DLD1 (cell line): ENCODE measurements around the gene PERCC1.
"Not testable (repeated sequence)": the region's sequence is repeated elsewhere in the genome, so short reads cannot be mapped to it uniquely, and the experiment has no call there.

Experiments
- in situ Hi-C: cut with HindIII; loops from 2 replicates; pipeline ENCODE4 v1.10.0; 2017; ENCODE audit warnings: low sequenced_read_pairs

Gene PERCC1

DNA sequence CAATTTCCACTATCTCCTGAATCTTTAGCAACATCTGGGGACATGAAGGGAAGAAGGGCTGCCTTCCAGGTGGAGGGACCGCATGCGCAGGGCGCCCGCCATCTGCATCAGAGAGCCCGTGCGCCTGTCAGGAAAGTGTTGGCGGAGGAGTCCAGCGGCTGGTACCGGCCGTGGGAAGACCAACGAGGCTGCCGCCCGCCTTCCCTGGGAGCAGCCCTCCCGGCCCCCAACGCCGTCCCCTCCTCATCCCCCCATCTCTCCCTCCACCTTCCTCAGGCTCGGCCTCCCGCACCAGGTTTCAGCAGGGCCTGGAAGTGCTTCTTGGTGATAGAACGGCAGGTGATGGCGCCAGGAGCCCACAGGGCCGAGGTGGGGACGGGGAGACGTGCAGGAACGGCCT lies 35.2 kb downstream of the PERCC1 start:
- in situ Hi-C loops = no loop called here

DNA sequence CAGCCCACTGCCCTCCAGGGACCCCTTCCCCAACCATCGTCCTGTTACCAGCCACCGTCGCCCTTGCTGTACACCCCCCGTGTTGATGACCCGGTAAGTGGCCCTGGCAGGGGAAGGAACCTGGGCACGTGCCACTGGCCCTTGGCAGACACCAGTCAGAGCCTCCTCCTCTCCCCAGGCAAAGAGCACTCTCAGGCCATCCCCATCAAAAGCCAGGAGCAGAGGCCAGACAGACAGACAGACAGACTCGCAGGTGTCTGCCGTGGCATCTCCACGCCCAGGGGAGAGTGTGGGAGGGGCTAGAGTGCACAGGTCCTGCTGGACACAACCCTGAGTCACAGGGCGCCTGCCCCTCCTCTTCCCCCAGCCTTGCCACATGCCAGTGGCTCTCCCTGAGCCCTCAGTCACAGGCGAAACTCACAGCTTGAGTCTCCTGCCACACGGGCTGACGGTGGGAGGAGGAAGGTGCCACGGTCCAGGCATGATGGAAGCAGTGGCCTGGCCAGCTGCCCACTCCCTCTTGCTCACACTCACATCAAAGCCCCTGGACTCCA lies 36.2 kb downstream of the PERCC1 start:
- in situ Hi-C loops = no loop called here

DNA sequence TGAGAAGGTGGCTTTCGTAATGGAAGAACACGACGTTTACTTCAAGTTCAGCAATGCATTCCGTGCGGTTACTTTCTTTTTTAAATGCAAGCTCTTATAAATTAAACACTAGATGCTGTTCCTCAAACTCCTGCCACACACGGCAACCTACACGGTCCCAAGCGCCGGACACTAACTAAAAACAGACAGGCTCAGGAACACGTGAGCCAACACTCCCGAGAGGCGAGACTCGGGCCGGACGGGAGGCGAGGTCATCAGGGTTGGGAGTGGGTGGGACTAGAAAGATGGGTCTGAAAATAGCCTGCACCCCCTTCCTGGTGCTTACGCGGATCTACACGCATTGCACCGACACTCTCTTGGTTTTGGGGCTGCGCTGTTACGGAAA lies 37.5 kb downstream of the PERCC1 start:
- in situ Hi-C loops = no loop called here

DNA sequence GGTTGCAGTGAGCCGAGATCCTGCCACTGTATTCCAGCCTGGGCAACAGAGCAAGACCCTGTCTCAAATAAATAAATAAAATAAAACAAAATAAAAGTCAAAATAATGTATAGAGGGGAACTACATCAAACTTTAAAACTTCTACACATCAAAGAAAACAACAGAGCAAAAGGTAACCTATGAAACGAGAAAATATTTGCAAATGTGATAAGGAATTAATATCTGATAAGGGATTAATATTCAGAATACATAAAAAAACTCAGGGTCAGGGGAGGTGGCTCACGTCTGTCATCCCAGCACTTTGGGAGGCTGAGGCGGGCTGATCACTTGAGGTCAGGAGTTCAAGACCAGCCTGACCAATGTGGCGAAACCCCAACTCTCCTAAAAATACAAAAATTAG lies 38.3 kb downstream of the PERCC1 start:
- in situ Hi-C loops = not testable (repeated sequence)

DNA sequence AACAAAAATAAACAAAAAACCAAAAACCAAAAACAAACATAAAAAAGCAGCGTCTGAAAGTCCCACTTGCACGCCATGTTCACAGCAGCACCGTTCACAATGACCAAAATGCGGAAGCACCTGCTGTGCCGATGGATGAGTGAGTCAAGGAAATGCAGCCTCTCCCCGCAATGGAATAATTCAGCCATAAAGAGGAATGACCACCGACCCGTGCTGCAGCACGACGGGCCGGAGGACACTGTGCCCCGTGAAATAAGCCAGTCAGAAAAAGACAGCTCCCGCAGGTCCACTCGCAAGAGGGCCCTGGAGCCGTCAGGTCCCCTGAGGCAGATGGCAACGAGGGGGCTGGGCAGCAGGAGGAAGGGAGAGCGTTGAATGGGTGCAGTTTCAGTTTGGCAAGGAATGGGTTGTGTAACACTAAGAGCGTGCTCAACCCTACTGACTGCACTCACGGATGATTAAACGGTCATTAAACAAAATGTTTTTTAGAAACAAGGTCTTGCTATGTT lies 38.9 kb downstream of the PERCC1 start:
- in situ Hi-C loops = no loop called here

DNA sequence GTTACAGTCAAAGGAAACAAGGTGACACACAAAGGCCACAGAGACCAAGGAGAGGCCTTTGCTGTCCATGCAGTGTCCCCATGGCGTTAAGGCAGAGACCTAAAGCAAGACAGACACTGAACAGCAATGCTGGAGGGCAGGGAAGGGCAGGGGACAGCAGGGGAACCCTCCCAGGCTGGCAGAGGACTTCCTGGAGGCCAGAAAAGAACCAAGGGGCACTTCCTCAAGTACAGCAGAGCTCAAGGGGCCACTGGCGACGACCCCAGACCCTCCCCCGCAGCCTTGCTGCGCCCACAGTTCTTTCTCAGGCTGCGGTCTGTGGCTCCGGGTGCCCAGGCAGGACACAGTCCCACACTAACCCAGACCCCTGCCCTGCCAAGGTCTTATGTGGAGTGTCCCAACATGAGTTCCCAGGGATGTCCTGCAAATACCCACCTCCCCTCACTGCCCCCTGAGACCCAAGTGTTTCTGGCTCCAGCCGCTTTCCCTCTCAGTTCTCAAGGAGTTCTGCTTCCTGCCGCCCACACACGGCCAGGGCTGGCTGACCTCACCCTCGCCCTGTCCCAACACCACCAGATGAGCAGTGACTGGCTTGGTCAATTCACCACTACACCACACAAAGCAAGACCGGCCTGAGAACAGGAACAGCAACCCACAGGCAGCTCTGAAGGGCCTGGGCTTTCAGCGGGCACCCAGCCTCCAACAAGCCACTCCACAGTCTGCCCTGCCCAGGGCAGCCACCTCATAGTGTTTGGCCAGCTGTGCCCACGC lies 39.8 kb downstream of the PERCC1 start:
- in situ Hi-C loops = no loop called here

DNA sequence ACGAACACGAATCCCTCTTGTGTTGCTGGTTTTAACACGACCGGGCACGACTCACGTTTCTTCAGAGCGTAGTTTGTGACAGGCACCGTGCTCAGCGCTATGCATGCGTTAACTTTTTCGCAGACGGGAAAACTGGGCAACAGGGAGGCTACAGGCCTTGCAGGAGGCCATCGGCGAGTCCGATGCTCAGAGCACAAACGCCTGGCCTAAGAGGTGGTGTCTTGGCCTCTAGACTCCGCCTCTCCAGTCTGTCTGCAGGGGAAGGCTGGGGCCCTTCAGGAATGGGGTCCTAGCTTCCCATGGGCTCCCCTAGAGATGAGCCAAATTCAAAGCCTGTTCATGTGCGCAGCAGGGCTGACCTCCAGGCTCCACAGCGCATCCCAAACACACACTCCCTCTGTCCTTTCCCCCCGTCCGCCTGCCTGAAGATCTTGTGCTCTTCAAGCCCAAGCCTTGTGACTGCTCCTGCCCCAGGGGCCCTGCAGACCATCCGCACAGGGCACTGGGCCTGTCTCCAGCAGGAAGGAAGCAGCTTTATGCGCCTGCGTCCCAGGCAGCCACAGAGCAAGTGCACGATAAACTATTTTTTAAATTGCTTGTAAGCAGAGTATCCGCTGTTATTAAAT lies 40.8 kb downstream of the PERCC1 start:
- in situ Hi-C loops = no loop called here

DNA sequence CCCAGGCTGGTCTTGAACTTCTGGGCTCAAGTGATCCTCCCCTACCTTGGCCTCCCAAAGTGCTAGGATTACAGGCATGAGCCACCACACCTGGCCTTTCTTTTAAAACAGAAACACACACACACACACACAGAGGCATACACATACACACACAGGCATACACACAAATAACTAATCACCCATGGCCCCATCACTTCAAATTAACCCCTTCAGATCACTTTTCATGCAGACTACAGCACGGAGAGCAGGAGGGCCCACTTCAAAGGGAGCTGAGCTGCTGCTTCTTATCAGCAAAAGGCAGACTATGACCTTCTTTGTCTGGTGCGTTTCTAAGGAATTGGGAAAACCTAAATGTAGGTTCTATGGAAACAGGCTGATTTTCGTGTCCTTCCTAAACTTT lies 42.1 kb downstream of the PERCC1 start:
- in situ Hi-C loops = no loop called here

DNA sequence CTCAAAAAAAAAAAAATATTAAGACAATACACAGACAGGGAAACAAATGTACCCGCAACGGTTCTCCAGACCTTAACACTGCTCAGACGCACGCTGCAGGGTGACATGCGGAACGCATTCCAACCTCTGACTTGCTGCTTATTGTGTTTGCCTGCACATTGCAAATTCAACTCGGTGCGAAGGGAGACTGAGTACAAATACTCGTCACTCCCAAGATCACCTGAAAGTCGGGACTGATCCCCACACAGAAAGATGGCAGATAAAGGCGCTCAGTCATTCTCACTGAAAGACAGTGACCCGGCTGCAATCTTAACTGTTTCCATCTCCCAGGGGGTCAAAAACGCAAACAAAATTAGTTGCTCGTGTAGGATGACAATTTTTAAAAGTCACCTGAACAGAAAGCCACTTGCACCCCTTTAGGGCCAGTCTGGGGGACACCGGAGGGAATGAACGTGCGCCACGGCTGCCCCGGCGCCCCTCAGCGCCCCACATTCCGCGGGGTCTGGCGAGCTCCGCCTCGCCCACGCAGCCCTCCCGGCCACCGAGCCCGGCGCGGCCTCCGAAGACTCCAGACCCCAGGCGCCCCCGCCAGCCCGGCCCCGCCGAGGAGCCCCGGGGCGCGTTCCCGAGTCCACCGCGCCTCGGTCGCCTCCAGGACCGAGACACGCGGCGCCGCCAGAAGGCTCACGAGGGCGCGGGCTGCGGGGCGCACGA lies 43.4 kb downstream of the PERCC1 start:
- in situ Hi-C loops = no loop called here

DNA sequence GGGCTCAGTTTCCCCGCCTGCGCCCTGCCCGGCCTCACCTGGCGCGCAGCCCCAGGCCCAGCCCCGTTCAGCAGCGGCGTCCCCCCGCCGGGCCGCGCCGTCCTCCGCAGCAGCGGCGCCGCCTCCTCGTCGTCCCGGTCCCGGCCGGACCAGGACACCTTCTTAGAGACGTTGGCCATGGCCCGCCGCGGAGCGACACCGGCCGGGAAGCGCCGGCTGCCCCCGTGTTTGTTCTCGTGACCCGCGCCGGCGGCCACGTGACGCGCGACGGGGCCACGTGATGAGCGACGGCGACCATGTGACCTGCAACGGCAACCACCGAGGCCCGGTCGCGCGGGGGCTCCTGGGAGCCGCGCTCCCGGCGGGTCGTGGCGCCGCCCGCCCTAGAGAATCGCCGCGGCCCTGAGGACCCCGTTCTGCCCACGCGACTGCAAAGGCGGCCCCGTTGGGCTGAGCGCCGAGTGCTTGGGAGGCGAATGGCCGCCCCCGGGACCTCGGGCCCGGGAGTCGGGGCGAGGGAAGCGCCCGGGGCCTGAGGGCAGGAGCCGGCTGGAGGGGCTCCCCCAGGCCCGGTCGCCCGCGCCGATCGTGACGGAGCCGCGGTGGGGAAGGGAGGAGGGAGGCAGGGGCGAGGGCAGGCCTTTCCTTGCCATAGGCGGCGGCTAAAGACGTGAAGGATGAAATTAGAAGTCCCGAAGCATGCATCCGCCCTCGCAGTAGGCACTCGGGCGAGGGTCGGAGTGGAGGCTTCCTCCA lies 44.1 kb downstream of the PERCC1 start, which contains the start of gene CLCN7:
CLCN7 (minus strand) TSS at position 233 of the 756 bp plus-strand sequence; CDS start at position 179, 54 bp downstream.
- in situ Hi-C loops = no loop called here

DNA sequence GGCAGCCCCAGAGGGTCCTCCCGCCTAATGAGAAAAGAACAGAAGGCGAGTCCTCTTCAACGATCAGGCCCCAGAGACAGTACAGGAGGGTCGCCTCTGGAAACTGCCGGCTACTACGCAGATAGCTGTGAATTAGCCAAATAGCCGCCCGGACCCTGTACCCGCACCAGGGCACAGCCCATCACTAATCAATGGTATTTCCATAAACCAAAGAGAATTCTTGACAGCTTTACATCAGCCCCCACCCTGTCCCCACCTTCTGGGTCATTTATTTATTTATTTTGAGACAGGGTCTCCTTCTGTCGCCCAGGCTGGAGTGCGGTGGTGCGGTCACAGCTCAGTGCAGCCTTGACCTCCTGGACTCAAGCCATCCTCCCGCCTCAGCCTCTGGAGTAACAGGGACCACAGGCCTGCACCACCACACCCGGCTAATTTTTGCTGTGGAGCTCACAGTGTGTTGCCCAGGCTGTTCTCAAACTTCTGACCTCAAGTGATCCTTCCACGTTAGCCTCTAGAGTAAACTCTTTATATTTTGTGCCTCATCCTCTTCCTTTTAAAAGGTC lies 44.8 kb downstream of the PERCC1 start:
- in situ Hi-C loops = no loop called here

DNA sequence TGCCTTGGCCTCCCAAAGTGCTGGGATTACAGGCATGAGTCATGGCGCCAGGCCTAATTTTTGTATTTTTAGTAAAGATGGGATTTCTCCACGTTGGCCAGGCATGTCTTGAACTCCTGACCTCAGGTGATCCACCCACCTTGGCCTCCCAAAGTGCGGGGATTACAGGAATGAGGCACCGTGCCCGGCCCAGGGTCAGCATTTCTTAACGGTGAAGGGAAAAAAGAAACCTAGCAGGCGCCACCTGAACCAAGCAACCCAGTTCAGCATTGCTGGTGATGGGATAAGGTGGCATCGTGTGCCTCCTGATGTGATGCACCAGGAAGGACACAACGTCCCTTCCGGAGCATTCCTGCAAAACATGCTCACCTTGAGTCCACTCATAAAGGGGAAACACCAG lies 46.2 kb downstream of the PERCC1 start:
- in situ Hi-C loops = no loop called here

DNA sequence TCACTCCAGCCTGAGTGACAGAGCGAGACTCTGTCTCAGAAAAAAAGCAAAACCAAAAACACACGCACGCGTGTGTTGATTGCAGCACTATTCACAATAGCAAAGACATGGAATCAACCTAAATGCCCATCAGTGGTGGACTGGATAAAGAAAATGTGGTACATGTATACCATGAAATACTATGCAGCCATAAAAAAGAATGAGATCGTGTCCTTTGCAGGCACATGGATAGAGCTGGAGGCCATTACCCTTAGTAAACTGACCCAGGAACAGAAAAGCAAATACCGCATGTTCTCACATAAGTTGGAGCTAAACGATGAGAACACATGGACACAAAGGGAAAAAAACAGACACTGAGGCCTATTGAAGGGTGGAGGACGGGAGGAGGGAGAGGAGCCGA lies 48.1 kb downstream of the PERCC1 start:
- in situ Hi-C loops = not testable (repeated sequence)

DNA sequence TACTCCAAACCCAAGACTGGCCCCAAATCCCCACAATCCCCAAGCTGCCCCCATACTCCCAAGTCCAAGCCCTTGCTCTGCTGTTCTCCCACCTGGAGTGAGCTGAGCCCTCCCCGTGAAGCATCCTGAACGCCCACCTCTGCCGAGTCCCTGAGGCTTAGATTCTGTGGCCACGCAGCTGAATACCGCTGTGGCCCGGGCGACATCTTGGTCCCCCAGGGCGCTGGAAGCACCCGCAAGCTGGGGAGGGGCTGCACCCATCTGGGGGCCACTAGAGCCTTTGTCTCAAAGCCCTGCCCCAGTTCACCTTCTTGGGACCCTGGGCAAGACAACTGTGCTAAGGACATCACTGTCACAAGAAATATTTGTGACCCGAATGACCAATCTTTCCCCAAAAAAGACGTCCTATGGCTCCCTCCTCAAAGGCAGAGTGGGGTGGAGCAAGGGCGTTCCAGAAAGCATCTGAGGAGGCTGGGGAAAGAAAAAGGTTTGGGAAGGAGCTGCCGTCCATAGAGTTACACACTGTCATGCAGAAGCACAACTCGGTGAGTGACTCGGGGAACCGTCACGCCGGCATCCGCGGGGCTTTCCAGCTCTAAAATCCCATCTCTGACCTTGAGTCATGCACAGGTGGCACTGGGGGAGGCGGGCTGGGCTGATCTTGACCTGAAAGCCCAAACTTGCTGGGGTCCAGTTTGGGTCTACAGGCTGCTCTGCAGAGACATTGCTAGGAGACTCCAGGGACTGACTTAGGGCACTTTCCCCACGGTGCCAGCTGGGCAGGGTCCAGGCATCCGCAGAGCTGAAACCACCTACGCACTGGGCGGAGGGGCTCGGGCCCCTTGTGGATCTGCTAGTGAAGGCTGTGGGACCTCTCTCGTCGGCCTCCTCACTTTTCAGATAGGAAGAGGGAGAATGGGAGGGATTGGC lies 51.3 kb downstream of the PERCC1 start:
- in situ Hi-C loops = no loop called here
